GM12892 (cell line): Measurements from ENCODE around the gene DGKI.

Experiments
- POLR2AphosphoS5 ChIP-seq: IDR thresholded peaks from 2 replicates; pipeline ENCODE4 v1.6.1; 2011; ENCODE audit warnings: low read depth, low read length, control low read depth
- TAF1 ChIP-seq: IDR thresholded peaks from 2 replicates; pipeline ENCODE4 v1.6.1; 2011; ENCODE audit warnings: low read depth, mild to moderate bottlenecking, control low read depth, low read length, borderline replicate concordance

DNA sequence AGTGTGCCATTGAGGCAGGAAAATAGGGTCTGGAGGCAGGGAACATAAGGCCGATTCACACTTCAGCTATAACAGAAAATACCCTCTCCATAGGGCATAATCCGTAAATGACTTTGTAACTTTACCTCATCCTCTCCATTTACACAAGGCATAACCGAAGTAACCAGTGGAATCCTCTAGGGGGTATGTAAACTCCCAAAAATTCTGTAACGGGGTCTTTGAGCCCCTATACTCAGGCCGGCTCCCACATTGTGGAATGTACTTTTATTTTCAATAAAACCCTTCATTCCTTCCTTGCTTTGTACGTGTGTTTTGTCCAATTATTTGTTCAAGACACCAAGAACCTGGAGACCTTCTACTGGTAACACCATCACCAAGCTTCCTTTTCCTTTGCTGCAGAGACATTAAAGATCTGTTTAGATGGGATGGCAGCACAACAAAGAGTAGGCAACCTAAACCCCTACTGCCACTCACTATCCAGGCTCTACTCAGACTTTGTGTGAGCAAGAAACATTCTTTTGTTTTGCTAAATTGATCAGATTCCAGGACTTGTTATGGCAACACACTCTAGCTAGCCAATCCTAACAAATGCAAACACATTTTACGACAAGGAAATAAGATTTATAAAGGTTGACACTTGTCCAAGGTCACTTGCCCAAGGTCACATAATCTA is 99.3 kb downstream of the DGKI start:
- no peak for TF ChIP-seq POLR2AphosphoS5
- no peak for TF ChIP-seq TAF1
